HCT116 (cell line): ENCODE measurements around the gene CENPP. TPM values are rescaled to one million over a fixed set of nuclear protein-coding genes. Genes with fewer than 3 reads are reported as not detected.

ENCODE experiments used
- ATAC-seq: fragments of 200-7000 bp; cut with Tn5 transposase; 2 replicates; pipeline ENCODE4 v1.9.1; 2020; ENCODE audit warnings: mild to moderate bottlenecking, moderate library complexity
- BruUV-seq: library from RNA; stranded (reverse); fragments of 400-500 nt; replicated peaks from 2 replicates; lab custom pipeline; 2021; lab: Mats Ljungman, UMichigan
- CTCF ChIA-PET: fragments of 300-600 bp; sonication (Branson Sonifier 250); formaldehyde crosslinking; loops from one replicate; lab custom pipeline; 2021; ENCODE audit warnings: antibody characterized with exemption; lab: Charles Lee
- POLR2A ChIA-PET: fragments of 300-600, 350-600 bp; sonication (Branson Sonifier 250); formaldehyde crosslinking; loops from one replicate; lab custom pipeline; 2021; ENCODE audit warnings: antibody characterized with exemption; lab: Charles Lee
- RAD21 ChIA-PET, 2 experiments: fragments of 300-600 bp; sonication (Branson Sonifier 250); formaldehyde crosslinking; loops; one replicate each; lab custom pipeline; 2023; ENCODE audit warnings: low total read pairs in 2 of 2; ENCODE audit not compliant: uncharacterized antibody in 2 of 2, unreplicated experiment in 2 of 2, low non-redundant PET in 1 of 2; lab: Charles Lee
- DNase-seq: peaks from one replicate; pipeline ENCODE4 v3.0.0-alpha.2; 2010; ENCODE audit warnings: low read depth, low spot score
- H2AFZ ChIP-seq: fragments of 200-600 bp; shearing (Covaris generic), sonication (generic); 2 replicates; pipeline ENCODE4 v1.6.1; 2017; ENCODE audit warnings: low read depth, mixed run types, mixed read lengths, antibody characterized with exemption, low read length; ENCODE audit not compliant: poor library complexity, severe bottlenecking
- H3K27ac ChIP-seq: 2 replicates; pipeline ENCODE4 v1.5.1; 2012; ENCODE audit warnings: low read depth, low read length
- H3K27me3 ChIP-seq: fragments of 200-600 bp; sonication (generic); 2 replicates; pipeline ENCODE4 v1.6.1; 2016; ENCODE audit warnings: mixed run types, low read length, mixed read lengths; ENCODE audit not compliant: insufficient read depth
- H3K36me3 ChIP-seq, 2 experiments: fragments of 200-500 bp in 1 of 2; fragments of 200-600 bp in 1 of 2; sonication (Bioruptor generic) in 1 of 2; sonication (generic) in 1 of 2; 2 replicates each; pipeline versions ENCODE4 v1.5.1 to v1.6.1; 2014 to 2016; ENCODE audit warnings: low read length in 2 of 2, inconsistent platforms in 1 of 2, mixed read lengths in 1 of 2, mixed run types in 1 of 2; ENCODE audit not compliant: insufficient read depth in 2 of 2, control insufficient read depth in 1 of 2
- H3K4me1 ChIP-seq, 2 experiments: fragments of 200-600 bp in 1 of 2; sonication (generic) in 1 of 2; 2 replicates each; pipeline versions ENCODE4 v1.5.1 to v1.6.1; 2012 to 2017; ENCODE audit warnings: low read length in 2 of 2, inconsistent platforms in 1 of 2, mild to moderate bottlenecking in 1 of 2, mixed read lengths in 1 of 2, mixed run types in 1 of 2, moderate library complexity in 1 of 2; ENCODE audit not compliant: insufficient read depth in 2 of 2, control insufficient read depth in 1 of 2
- H3K4me2 ChIP-seq: fragments of 200-600 bp; sonication (generic); 2 replicates; pipeline ENCODE4 v1.6.1; 2017; ENCODE audit warnings: mixed run types, low read length, mixed read lengths
- H3K4me3 ChIP-seq, 2 experiments: fragments of 200-600 bp in 1 of 2; sonication (generic) in 1 of 2; replicated peaks in 1 of 2; 2 replicates each; pipeline ENCODE4 v1.5.1; 2011 to 2016; ENCODE audit warnings: low read length in 2 of 2, control low read depth in 1 of 2, low read depth in 1 of 2, mild to moderate bottlenecking in 1 of 2, mixed read lengths in 1 of 2, mixed run types in 1 of 2
- H3K79me2 ChIP-seq: fragments of 200-600 bp; sonication (generic); 2 replicates; pipeline ENCODE4 v1.6.1; 2017; ENCODE audit warnings: mild to moderate bottlenecking, mixed run types, low read length, moderate library complexity, mixed read lengths; ENCODE audit not compliant: insufficient read depth
- H3K9ac ChIP-seq: fragments of 200-600 bp; sonication (generic); 2 replicates; pipeline ENCODE4 v1.6.1; 2016; ENCODE audit warnings: low read length, mixed read lengths
- H3K9me2 ChIP-seq: fragments of 200-600 bp; sonication (generic), shearing (Covaris generic); 2 replicates; pipeline ENCODE4 v1.6.1; 2017; ENCODE audit warnings: mixed run types, mild to moderate bottlenecking, moderate library complexity; ENCODE audit not compliant: insufficient read depth
- H3K9me3 ChIP-seq, 2 experiments: fragments of 200-500 bp in 1 of 2; fragments of 200-600 bp in 1 of 2; sonication (Bioruptor generic) in 1 of 2; sonication (generic) in 1 of 2; 2 replicates each; pipeline ENCODE4 v1.6.1; 2014 to 2017; ENCODE audit warnings: low read length in 2 of 2, mixed read lengths in 2 of 2, inconsistent platforms in 1 of 2, low read depth in 1 of 2, mild to moderate bottlenecking in 1 of 2, mixed run types in 1 of 2, moderate library complexity in 1 of 2; ENCODE audit not compliant: control insufficient read depth in 1 of 2, insufficient read depth in 1 of 2
- H4K20me1 ChIP-seq: fragments of 200-600 bp; sonication (generic), shearing (Covaris generic); 2 replicates; pipeline ENCODE4 v1.6.1; 2017; ENCODE audit warnings: mixed run types, mild to moderate bottlenecking, moderate library complexity; ENCODE audit not compliant: insufficient read depth
- CBX3 ChIP-seq: IDR thresholded peaks from 2 replicates; pipeline ENCODE4 v1.6.1; 2012; ENCODE audit warnings: low read depth
- CEBPB ChIP-seq: IDR thresholded peaks from 2 replicates; pipeline ENCODE4 v1.6.1; 2012; ENCODE audit warnings: low read depth
- ELF1 ChIP-seq: IDR thresholded peaks from 2 replicates; pipeline ENCODE4 v1.6.1; 2012; ENCODE audit warnings: low read depth, borderline replicate concordance
- EZH2 ChIP-seq: fragments of 200-600 bp; sonication (generic); IDR thresholded peaks from 2 replicates; pipeline ENCODE4 v1.6.1; 2017; ENCODE audit warnings: antibody characterized with exemption, mixed run types
- JUND ChIP-seq: IDR thresholded peaks from 2 replicates; pipeline ENCODE4 v1.6.1; 2012
- MAX ChIP-seq: IDR thresholded peaks from 2 replicates; pipeline ENCODE4 v1.6.1; 2012
- POLR2AphosphoS5 ChIP-seq: IDR thresholded peaks from 2 replicates; pipeline ENCODE4 v1.6.1; 2011; ENCODE audit warnings: mild to moderate bottlenecking, low read depth, low read length, moderate library complexity
- REST ChIP-seq: IDR thresholded peaks from 2 replicates; pipeline ENCODE4 v1.6.1; 2012; ENCODE audit warnings: low read depth
- SIN3A ChIP-seq: IDR thresholded peaks from 2 replicates; pipeline ENCODE4 v1.6.1; 2012; ENCODE audit warnings: low read depth
- SP1 ChIP-seq: IDR thresholded peaks from 2 replicates; pipeline ENCODE4 v1.6.1; 2012; ENCODE audit warnings: low read depth
- TCF7L2 ChIP-seq: IDR thresholded peaks from 2 replicates; pipeline ENCODE4 v1.7.0; 2011; ENCODE audit warnings: borderline replicate concordance, inconsistent platforms; ENCODE audit not compliant: insufficient read depth, insufficient read length; ENCODE audit errors: extremely low read depth
- YY1 ChIP-seq: IDR thresholded peaks from 2 replicates; pipeline ENCODE4 v1.6.1; 2011; ENCODE audit warnings: low read length, low read depth, moderate library complexity, mild to moderate bottlenecking; ENCODE audit not compliant: insufficient replicate concordance; ENCODE audit errors: extremely low read depth
- ZFX ChIP-seq: fragments of 450-650 bp; IDR thresholded peaks from 2 replicates; pipeline ENCODE4 v1.6.1; 2017
- ZNF274 ChIP-seq: fragments of 200-500 bp; sonication (Bioruptor generic); IDR thresholded peaks from 2 replicates; pipeline ENCODE4 v1.6.1; 2014; ENCODE audit warnings: mild to moderate bottlenecking, low read depth, low read length, inconsistent platforms
- intact Hi-C: fragments of 100-400 bp; cut with micrococcal nuclease; formaldehyde crosslinking; loops from 2 replicates; pipeline ENCODE4 v1.10.0; 2022
- total RNA-seq: library from RNA; stranded (reverse); gene quantifications from one replicate; pipeline ENCODE4 v1.2.1, GENCODE V29; 2021; ENCODE audit not compliant: unreplicated experiment

The CENPP gene
- total RNA-seq, 1 experiment from 2014 or later = 7.0 TPM

- Histone ChIP-seq H3K4me3 (no peak overlapping the region), H3K9me3 (no peaks in the 10 kb centered on the region)
- intact Hi-C loops = no loop called here
- no TSS peak for BruUV-seq
- RAD21 ChIA-PET = no interaction called here
- TF ChIP-seq ZNF274 = no peak
- no peak for TF ChIP-seq ZFX
- no peak for TF ChIP-seq REST
- no peak for TF ChIP-seq YY1
- no peak for TF ChIP-seq MAX
- TF ChIP-seq CBX3 = no peak
- no peak for TF ChIP-seq EZH2
- TF ChIP-seq SP1 = no peak
- no peak for TF ChIP-seq TCF7L2
- no peak for TF ChIP-seq ELF1
- no peak for TF ChIP-seq CEBPB
- TF ChIP-seq SIN3A = no peak
- no peak for TF ChIP-seq POLR2AphosphoS5
- no peak for TF ChIP-seq JUND
- TF ChIP-seq, all 23 proteins: peak for 0
- ChIA-PET POLR2A (interaction anchor here (0.7 kb wide), 1 partner anchor 16 kb away, joined by 3 read pairs; no protein-coding TSS in a partner anchor), CTCF (no interaction called here)
- DNase-seq = no peak
- Histone ChIP-seq H3K4me1 (no peaks in the 10 kb centered on the region), H3K9me2 (no peaks in the 10 kb centered on the region), H3K79me2 (no peaks in the 10 kb centered on the region), H2AFZ (no peak overlapping the region), H4K20me1 (no peaks in the 10 kb centered on the region), H3K9ac (no peak overlapping the region), H3K27me3 (no peaks in the 10 kb centered on the region), H3K36me3 (no peaks in the 10 kb centered on the region), H3K4me2 (no peak overlapping the region), H3K27ac (no peak overlapping the region)
- ATAC-seq = no peak
These were observed 24.3 kb downstream of the CENPP start for GRCh38 chr9:92349771-92350739.
